Psoas muscle (tissue), 8 donors: ENCODE results near the gene FBXW7. TPM values are rescaled to one million over a fixed set of nuclear protein-coding genes. Genes with fewer than 3 reads are reported as not detected.

Experiments
- ATAC-seq, 4 donors: fragments of 200-7000 bp; cut with Tn5 transposase; one replicate each; pipeline ENCODE4 v1.9.1; 2020; ENCODE audit warnings: moderate library complexity in 3 of 4, mild to moderate bottlenecking in 2 of 4
- DNase-seq, 2 donors: peaks; one replicate each; pipeline ENCODE4 v3.0.0-alpha.2; 2020
- H3K27ac ChIP-seq: fragments of 200-600 bp; one replicate; pipeline ENCODE4 v1.8.0; 2022
- H3K27me3 ChIP-seq, 3 donors: fragments of 200-600 bp in 1 of 3; one replicate each; pipeline versions ENCODE4 v1.6.1 to v1.8.0; 2013 to 2022; ENCODE audit warnings: low read length in 2 of 3, mild to moderate bottlenecking in 2 of 3, moderate library complexity in 1 of 3; ENCODE audit not compliant: insufficient read depth in 3 of 3
- H3K36me3 ChIP-seq, 2 donors: fragments of 200-600 bp in 1 of 2; one replicate each; pipeline versions ENCODE4 v1.6.1 to v1.8.0; 2013 to 2022; ENCODE audit warnings: low read depth in 1 of 2, mild to moderate bottlenecking in 1 of 2, moderate library complexity in 1 of 2; ENCODE audit not compliant: insufficient read depth in 1 of 2
- H3K4me1 ChIP-seq: fragments of 200-600 bp; one replicate; pipeline ENCODE4 v1.8.0; 2022
- H3K4me3 ChIP-seq: fragments of 200-600 bp; one replicate; pipeline ENCODE4 v1.8.0; 2022; ENCODE audit warnings: mild to moderate bottlenecking
- H3K9me3 ChIP-seq: fragments of 200-600 bp; one replicate; pipeline ENCODE4 v1.8.0; 2022
- CTCF ChIP-seq: fragments of 200-600 bp; IDR thresholded peaks from one replicate; pipeline ENCODE4 v1.8.0; 2022; ENCODE audit warnings: antibody characterized with exemption
- WGBS, 3 donors: extraction: QIAGEN DNeasy Blood & Tissue Kit; methylation state at CpG; one replicate each; pipeline versions ENCODE4 v1.1.6 to v1.1.7; 2013; 5-methylcytosine and 5-hydroxymethylcytosine counted together
- intact Hi-C, 2 donors: fragments of 100-400 bp; cut with DNase I; formaldehyde crosslinking; loops; one replicate each; pipeline versions ENCODE4 v1.11.0 to v1.14.2; 2022
- polyA plus RNA-seq, 3 donors: library from polyadenylated mRNA; stranded (reverse); fragments of 200-250 nt; gene quantifications; one replicate each; pipeline ENCODE4 v1.2.3, GENCODE V29; 2013
- total RNA-seq, 4 donors: library from RNA; stranded (reverse); fragmentation: NEBNext Ultra II Directional in 2 of 4; extraction: Animal tissue kit (Norgen Biotek cat#: 25700) in 2 of 4; gene quantifications; one replicate each; pipeline versions ENCODE4 v1.2.1 to v1.2.4, GENCODE V29; 2021 to 2023
- donor health status: healthy with polysubstance abuse.
- donor health status: DM: no; HTN: no; CAD: no; lungs with moderate emphysema.
- donor health status: Bipolar disorder and iron deficiency.
- donor health status: healthy.
- donor health status: DM: yes; HTN: yes; CAD: no.
- donor health status: DM: no; HTN: no; CAD: no.
- donor health status: DM: no; HTN: no; CAD: no.
- donor health status: DM: yes; HTN: yes; CAD: no.

FBXW7 gene
- total and polyA plus RNA-seq, 7 donors = 9.8 to 41.1 (median 28.7) TPM

DNA sequence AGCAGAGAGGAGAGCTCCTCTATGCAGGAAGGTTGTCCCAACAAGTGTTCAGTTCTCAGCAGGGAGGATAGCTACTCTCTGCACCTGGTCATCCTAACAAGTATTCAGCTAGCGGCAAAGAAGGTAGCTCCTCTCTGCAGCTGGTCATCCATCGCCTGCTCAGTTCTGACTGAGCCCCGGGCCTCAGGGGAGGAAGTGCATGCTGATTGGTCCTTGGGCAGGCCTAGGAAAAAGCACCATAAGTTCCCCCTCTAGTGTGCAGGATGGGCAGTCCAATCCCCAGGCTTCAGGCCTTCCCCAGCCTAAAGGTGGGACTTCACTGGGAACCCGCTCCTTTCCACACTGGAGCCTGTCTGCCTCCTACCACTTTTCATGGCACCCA, 4.4 kb upstream of the FBXW7 start:
- no peak for TF ChIP-seq CTCF
- DNase-seq = no peak
- no peak for ATAC-seq
- 89 to 98% (median 93%) methylated on average over 4 of the region's 4 CpGs for WGBS, 3 donors
- intact Hi-C loops = no loop called here
- Histone ChIP-seq H3K36me3 (no peaks in the 10 kb centered on the region), H3K27me3 (no peaks in the 10 kb centered on the region), H3K27ac (no peak overlapping the region), H3K4me1 (peaks cover 14% of the 10 kb centered on the region), H3K4me3 (no peak overlapping the region), H3K9me3 (peaks cover 5% of the 10 kb centered on the region)

DNA sequence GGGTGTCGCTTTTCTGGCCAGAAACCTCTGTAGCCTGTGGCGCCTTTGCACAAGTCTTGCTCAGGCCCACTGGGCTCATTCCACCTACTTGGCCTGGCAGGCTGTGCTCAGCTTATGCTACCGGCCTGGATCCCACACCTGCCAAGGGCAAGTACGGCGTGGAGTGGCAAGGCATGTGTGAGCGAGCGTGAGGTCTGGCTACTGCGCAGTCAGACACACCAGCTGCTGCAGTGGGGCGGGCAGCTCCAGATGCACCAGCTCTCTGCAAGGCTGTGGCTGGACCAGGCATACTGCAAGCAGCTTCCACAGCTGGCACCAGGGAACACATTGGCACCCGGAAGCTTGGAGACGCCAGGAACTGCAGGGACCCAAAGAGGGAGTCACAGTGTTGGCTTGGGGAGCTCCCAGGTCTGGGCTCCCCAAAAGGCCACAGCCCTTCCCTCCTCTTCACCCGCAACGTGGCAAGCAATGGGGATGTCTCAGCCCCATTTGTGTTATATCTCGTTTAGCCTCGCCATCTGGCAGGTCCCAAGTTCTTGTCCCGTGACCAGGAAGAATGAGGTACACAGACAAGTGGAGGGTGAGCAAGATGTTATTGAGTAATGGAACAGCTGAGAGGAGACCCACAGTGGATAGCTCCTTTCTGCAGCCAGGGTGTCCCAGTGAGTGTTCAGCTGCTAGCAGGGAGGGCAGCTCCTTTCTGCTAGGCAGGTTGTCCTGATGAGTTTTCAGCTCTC, 3.8 kb upstream of the FBXW7 start:
- ATAC-seq = no peak
- no peak for DNase-seq
- no peaks in the 10 kb centered on the region for H3K36me3 ChIP-seq
- peaks cover 14% of the 10 kb centered on the region for H3K4me1 ChIP-seq
- no peak overlapping the region for H3K27ac ChIP-seq
- no peak overlapping the region for H3K4me3 ChIP-seq
- TF ChIP-seq CTCF = no peak
- 92 to 94% (median 93%) methylated on average over 15 to 16 of the region's 16 CpGs for WGBS, 3 donors
- H3K27me3 ChIP-seq = no peaks in the 10 kb centered on the region
- H3K9me3 ChIP-seq = peaks cover 5% of the 10 kb centered on the region
- intact Hi-C loops = no loop called here

DNA sequence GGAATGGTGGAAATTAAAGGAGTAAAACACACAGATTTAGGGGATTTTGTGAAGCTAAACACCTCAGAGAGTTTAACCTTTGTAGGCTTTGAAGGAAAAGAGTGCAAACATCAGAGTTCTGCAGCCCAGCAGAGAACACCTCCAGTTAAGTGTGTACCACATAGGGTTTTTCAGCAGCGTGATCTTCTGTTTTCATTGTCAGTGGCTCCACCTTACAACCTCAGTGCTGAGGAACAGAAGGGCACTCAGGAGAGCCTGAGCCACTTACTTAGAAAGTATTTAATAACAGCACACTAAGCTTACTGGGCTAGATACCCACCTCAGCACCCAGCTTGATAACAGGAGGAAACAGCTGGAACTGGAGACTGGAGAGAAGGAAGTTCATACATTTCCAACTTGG, 2.0 kb upstream of the FBXW7 start:
- ATAC-seq = no peak
- Histone ChIP-seq H3K4me3 (no peak overlapping the region), H3K27ac (no peak overlapping the region), H3K36me3 (no peaks in the 10 kb centered on the region), H3K4me1 (peaks cover 25% of the 10 kb centered on the region), H3K27me3 (no peaks in the 10 kb centered on the region), H3K9me3 (peaks cover 5% of the 10 kb centered on the region)
- TF ChIP-seq CTCF = no peak
- DNase-seq = no peak
- intact Hi-C loops = no loop called here
- 78 to 94% (median 86%) methylated on average over 1 of the region's 1 CpG for WGBS, 3 donors

DNA sequence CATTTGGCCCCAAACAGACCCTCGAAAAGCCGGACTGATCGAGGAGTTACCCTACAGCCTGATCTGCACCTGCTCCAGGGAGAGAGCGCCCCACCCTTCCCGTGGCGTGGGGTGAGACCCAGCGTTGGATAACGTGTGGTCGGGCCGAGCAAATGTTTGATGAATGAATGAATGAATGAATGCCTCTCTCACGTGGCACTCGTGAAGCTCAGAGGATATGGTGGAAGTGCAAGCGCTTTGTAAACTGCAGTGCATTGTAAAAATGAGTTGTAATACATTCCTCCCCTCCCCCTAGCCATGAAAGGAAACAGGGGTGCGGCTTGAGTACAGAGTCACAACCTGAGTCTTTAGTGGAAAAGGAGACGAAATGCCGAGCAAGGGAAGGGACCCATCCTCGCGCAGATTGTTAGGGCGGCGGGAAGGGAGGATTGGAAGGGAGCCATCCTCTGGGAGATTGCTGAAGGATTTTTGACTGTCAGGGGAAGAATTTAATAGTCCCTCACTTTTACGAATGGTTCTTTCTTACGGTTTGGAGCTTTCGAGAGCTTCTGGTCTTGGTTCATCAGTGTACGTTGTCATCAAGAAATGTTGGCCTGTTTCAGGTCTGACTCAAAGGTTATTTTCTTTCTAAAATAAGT, 772 bp upstream of the FBXW7 start:
- ATAC-seq (peak; percentile 33 to 53 (median 39)), DNase-seq (no peak)
- peak overlapping the region; percentile 100 for H3K4me3 ChIP-seq
- H3K27me3 ChIP-seq = no peaks in the 10 kb centered on the region
- peaks cover 5% of the 10 kb centered on the region for H3K9me3 ChIP-seq
- TF ChIP-seq CTCF = no peak
- H3K27ac ChIP-seq = peak overlapping the region; percentile 97
- peaks cover 26% of the 10 kb centered on the region for H3K4me1 ChIP-seq
- intact Hi-C loops = no loop called here
- no peaks in the 10 kb centered on the region for H3K36me3 ChIP-seq
- 1% methylated on average over 24 of the region's 24 CpGs for WGBS, 3 donors
